GDM1 (cell line): ENCODE results near the gene PADI3.

ENCODE experiments used
- DNase-seq: peaks from one replicate; lab custom pipeline; 2025; lab: John Stamatoyannopoulos, UW

The PADI3 gene

DNA sequence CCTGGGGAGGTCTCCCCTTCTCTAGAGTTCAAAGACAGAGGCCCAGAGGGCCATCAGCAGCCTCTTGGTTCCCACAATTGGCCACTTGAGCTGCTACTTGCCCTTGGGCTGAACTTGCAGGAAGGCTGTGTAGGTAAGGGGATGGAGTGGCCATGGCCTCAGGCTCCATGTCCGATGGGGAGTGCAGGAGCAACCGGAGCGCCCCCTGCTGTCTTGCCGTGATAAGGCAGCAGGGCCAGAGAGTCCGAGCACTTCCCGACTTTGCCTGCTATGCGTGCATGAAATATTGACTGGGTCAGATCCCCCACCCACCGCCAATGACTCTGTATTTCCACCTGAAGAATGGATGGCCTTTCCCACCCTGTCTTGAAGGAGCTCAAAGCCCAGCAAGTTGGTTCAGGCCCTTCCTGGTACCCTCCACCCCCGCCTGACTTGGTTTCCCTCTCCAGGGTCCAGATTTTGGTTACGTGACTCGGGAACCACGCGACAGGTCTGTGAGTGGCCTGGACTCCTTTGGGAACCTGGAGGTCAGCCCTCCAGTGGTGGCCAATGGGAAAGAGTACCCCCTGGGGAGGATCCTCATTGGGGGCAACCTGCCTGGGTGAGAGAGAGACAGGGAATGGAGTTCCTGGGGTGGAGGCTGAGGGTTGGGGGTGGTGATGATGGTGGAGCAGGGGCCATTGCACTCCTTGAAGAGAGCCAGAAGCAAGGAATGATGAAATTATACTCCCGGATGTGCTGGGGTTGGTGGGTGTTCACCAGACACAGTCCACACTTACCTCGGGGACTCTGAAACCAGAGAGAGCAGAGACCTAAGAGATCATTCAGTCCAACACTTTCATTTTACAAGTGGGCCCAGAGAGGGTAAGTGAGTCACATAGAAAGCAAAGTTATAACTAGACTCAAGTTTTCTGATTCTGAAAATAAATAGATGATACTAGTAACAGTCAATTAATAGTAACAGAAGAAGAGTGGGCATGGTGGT is 25.6 kb downstream of the PADI3 start:
- DNase-seq, result peak; percentile 53

- peak; percentile 78 for DNase-seq
These were observed 27.7 kb downstream of the PADI3 start for GRCh38 chr1:17276568-17276967.

- DNase-seq, result no peak
These were observed 28.7 kb downstream of the PADI3 start for GRCh38 chr1:17277511-17278159.

- no peak for DNase-seq
These were observed 30.3 kb downstream of the PADI3 start for GRCh38 chr1:17278996-17279830.

DNA sequence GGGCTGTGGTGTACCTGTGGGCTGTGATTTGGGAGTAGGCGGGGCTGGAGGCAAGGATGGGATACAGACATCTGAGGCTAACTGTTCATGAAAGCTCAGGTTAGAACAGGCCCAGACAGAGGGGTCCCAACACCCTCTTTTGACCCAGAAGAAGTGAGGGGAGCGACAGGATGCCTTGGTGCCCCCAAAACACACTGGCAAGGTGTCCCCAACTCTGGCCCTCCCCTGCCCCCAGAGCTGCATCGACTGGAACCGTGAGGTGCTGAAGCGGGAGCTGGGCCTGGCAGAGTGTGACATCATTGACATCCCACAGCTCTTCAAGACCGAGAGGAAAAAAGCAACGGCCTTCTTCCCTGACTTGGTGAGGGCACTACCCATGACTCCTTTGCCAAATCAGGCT is 31.5 kb downstream of the PADI3 start:
- DNase-seq, result no peak

DNA sequence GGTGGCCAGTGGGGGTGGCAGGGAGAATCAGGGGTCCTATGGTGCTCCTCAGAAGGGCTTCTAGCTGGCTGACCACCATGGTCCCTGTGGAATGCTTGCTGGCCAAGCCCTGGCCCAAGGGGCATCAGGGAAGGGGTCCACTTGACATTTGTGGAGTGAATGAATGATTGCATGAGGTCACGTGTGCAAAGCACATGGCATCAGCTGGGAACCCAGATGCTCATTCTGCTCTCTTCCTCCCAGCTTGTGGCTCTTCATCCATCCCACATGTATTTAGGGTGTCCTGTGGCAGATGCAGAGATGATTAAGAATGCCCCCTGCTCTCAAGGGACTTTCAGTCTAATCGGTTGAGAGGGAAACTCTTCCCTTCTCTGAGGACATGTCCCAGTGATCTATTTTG is 32.0 kb downstream of the PADI3 start:
- DNase-seq, result no peak

- DNase-seq, result peak; percentile 87
These were observed 32.9 kb downstream of the PADI3 start for GRCh38 chr1:17281775-17282181.

GRCh38 chr1:17282836-17283235 is 33.9 kb downstream of the PADI3 start:
- no peak for DNase-seq

- DNase-seq, result no peak
These were observed 37.7 kb downstream of the PADI3 start for GRCh38 chr1:17286646-17287045.

DNA sequence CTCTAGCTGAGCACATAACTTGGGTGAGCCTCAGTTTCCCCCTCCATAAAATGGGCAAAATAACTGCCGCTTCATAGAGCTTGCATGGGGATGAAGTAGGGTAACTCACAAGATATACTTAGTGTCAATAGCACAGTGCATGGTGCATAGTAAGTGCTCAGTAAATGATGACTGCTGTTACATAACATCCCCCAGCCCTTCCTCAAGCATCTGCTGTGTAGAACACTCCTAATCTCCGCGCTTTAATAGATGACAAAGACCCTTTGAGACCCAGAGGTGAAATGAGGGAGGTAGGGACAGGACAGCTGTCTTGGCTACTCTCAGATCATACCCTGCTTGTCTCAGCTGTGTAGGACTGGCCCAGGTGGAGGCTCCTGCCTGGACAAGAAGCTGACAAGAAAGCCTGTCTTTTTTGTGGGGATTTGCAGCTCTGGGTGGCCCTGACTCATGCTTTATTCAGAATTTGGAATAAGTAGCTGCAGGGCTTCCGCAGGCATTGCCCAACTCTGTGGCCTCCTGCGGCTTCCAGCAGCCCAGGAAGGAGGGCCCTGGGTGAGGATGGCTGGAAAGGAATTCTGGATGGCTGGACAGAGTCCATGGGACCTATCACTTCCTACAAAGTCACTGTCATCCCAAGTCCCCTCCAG is 38.4 kb downstream of the PADI3 start:
- no peak for DNase-seq

- no peak for DNase-seq
These were observed 40.8 kb downstream of the PADI3 start for GRCh38 chr1:17289721-17290120.

DNA sequence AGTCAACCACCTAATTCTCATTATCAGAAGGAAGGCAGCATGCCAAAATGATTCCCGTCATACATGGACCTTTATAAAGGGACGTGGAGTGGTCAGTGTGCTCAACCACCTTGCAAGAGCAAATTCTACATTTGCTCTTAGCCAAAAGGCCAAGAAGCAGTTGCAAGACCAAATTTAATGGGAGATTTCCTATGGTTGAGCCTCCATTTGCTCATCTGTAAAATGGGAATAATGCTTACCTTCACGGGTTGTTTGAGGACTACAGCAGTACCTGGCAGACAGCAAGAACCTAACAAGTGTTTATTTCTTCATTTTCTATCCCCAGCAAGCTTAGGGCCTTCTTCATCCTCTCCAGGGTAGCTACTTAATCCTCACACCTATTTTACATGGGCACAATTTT is 41.7 kb downstream of the PADI3 start:
- DNase-seq, result no peak

DNA sequence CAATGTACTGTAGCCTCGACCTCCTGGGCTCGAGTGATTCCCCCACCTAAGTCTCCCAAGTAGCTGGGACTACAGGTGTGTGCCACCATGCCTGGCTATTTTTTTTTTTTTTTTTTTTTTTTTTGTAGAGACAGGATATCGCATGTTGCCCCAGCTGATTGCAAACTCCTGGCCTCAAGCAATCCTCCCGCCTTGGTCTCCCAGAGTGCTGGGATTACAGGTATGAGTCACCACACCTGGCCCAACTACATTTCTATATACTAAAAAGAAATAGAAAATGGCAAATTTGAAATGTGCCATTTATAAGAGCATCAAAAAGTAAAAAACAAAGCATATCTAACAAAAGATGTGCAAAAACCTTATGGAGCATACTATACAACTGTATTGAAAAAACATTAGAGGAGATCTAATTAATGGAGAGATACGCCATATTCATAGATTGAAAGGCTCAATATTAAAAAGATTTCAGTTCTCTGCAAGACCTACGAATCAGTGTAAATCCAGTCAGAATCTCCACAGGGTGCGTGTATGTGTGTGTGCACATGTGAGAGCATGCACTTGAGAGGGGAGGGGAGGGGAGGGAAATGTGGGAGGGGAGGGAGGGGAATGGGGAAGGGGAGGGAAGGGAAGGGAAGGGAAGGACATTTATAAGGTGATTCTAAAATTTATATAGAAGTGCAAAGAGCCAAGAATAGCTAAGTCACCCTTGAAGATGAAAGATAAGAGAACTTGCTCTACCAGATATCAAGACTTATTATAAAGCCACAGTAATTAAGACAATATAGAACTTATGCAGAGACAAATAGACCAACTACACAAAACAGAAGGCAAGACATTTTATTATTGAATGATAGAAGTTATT is 43.6 kb downstream of the PADI3 start:
- DNase-seq, result no peak

GRCh38 chr1:17293681-17294425 is 45.0 kb downstream of the PADI3 start:
- no peak for DNase-seq

- DNase-seq, result no peak
These were observed 46.4 kb downstream of the PADI3 start for GRCh38 chr1:17295292-17295691.

GRCh38 chr1:17296086-17296485 is 47.2 kb downstream of the PADI3 start:
- DNase-seq, result no peak

- no peak for DNase-seq
These were observed 49.1 kb downstream of the PADI3 start for GRCh38 chr1:17297991-17298390.

GRCh38 chr1:17301767-17302166 is 52.9 kb downstream of the PADI3 start:
- no peak for DNase-seq

GRCh38 chr1:17304151-17304825 is 55.4 kb downstream of the PADI3 start:
- peak; percentile 75 for DNase-seq

- no peak for DNase-seq
These were observed 55.9 kb downstream of the PADI3 start for GRCh38 chr1:17304826-17305175.
